Caco-2 (cell line): Measurements from ENCODE around the gene PHF21B. TPM values are rescaled to one million over a fixed set of nuclear protein-coding genes. Genes with fewer than 3 reads are reported as not detected.
"Not testable (repeated sequence)": the region's sequence is repeated elsewhere in the genome, so short reads cannot be mapped to it uniquely, and the experiment has no call there.

Experiments used
- BruUV-seq: library from RNA; stranded (reverse); fragments of 400-500 nt; replicated peaks from 2 replicates; lab custom pipeline; 2021; lab: Mats Ljungman, UMichigan
- CTCF ChIA-PET: fragments of 300-600 bp; sonication (Branson Sonifier 250); formaldehyde crosslinking; loops from one replicate; lab custom pipeline; 2022; ENCODE audit warnings: antibody characterized with exemption; lab: Charles Lee
- POLR2A ChIA-PET: fragments of 300-600 bp; sonication (Branson Sonifier 250); formaldehyde crosslinking; loops from one replicate; lab custom pipeline; 2022; ENCODE audit warnings: antibody characterized with exemption; lab: Charles Lee
- DNase-seq, 2 experiments: peaks; one replicate each; pipeline versions ENCODE4 v3.0.0 to v3.0.0-alpha.2; 2020 to 2022
- H3K27me3 ChIP-seq: replicated peaks from 2 replicates; pipeline ENCODE4 v1.6.0; 2011; ENCODE audit warnings: low read length; ENCODE audit not compliant: control insufficient read depth, insufficient read depth
- H3K36me3 ChIP-seq: 2 replicates; pipeline ENCODE4 v1.5.1; 2011; ENCODE audit warnings: low read length; ENCODE audit not compliant: control insufficient read depth, insufficient read depth
- H3K4me1 ChIP-seq: fragments of 250-450 bp; sonication (Bioruptor Pico); 2 replicates; pipeline ENCODE4 v1.5.1; 2020; ENCODE audit warnings: mild to moderate bottlenecking
- H3K4me3 ChIP-seq: 2 replicates; pipeline ENCODE4 v1.5.1; 2011; ENCODE audit warnings: low read depth, mild to moderate bottlenecking, control low read depth, low read length
- H3K9me3 ChIP-seq: fragments of 250-450 bp; sonication (Bioruptor Pico); 2 replicates; pipeline ENCODE4 v1.5.1; 2020; ENCODE audit warnings: mild to moderate bottlenecking, moderate library complexity
- H3K27ac Mint-ChIP-seq: one replicate; pipeline ENCODE4 v1.8.0; 2022; ENCODE audit warnings: mixed read lengths; ENCODE audit not compliant: unreplicated experiment
- H3K27me3 Mint-ChIP-seq: one replicate; pipeline ENCODE4 v1.8.0; 2022; ENCODE audit warnings: mixed read lengths; ENCODE audit not compliant: insufficient read depth, unreplicated experiment
- H3K36me3 Mint-ChIP-seq: one replicate; pipeline ENCODE4 v1.8.0; 2022; ENCODE audit warnings: mild to moderate bottlenecking, mixed read lengths; ENCODE audit not compliant: insufficient read depth, unreplicated experiment
- H3K4me1 Mint-ChIP-seq: one replicate; pipeline ENCODE4 v1.8.0; 2022; ENCODE audit warnings: low read depth, mixed read lengths; ENCODE audit not compliant: unreplicated experiment
- H3K4me3 Mint-ChIP-seq: one replicate; pipeline ENCODE4 v1.8.0; 2022; ENCODE audit warnings: mild to moderate bottlenecking, moderate library complexity, mixed read lengths; ENCODE audit not compliant: unreplicated experiment
- H3K9me3 Mint-ChIP-seq: one replicate; pipeline ENCODE4 v1.8.0; 2022; ENCODE audit warnings: mixed read lengths; ENCODE audit not compliant: unreplicated experiment
- CTCF ChIP-seq, 2 experiments: fragments of 200-600 bp in 1 of 2; IDR thresholded peaks; 1 replicate in 1 of 2; 2 replicates in 1 of 2; pipeline versions ENCODE4 v1.5.1 to v1.8.0; 2011 to 2022; ENCODE audit warnings: antibody characterized with exemption in 1 of 2, control low read depth in 1 of 2, inconsistent platforms in 1 of 2, low read depth in 1 of 2, low read length in 1 of 2, mild to moderate bottlenecking in 1 of 2, moderate library complexity in 1 of 2; ENCODE audit not compliant: insufficient read depth in 1 of 2, severe bottlenecking in 1 of 2, unreplicated experiment in 1 of 2
- intact Hi-C: fragments of 100-400 bp; cut with micrococcal nuclease; formaldehyde crosslinking; loops from one replicate; pipeline ENCODE4 v1.10.0; 2022; ENCODE audit not compliant: unreplicated experiment
- total RNA-seq: library from RNA; stranded (reverse); gene quantifications from 2 replicates; pipeline ENCODE4 v1.2.3, GENCODE V29; 2022

The PHF21B gene
- total RNA-seq, 1 experiment from 2014 or later = 0.98 TPM

DNA sequence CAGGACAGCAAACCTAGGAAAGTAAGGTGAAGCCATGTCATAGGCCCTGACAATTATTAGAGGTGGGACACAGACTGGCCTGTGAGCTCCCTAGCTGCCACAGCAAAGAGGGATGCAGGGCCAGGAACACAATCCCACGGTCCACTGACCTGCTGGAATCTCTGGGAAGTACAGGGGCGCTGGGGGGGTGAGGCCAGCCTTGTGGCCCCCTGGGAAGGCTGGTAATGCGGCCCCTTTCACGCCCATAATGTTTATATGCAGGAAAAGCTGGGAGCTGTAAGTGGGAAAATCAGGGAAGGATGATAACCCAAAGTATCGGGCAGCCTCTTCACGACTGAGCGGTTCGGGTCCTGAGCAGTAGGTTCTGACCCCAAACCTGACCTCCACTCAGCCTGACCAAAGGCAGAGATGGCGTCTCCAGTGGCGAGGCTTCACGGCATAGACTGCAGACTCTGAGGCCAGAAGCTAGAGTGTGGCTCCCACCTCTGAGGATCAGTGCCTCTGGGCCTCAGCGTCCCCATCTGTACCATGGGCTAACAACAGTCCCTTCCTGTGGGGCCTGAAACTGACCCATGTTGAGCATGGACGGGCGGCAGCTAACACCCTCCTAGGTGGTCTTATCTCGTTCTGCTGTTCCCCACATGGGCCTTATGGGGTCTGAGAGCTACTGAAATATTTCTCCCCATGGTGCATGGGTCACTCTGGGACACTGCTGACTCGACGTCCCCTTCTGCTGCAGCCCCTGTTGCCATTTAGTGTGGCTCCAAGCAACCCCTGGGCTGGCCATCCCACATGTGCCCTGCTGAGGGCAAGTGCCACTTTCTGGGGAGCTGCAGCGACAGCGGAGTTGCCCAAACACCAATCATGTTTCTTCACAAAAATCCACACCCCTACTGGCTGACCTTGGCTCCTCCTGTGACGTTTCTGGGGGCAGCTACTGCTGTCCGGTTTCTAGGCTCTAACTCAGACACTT lies 101.8 kb downstream of the PHF21B start:
- CTCF ChIA-PET = no interaction called here
- no TSS peak for BruUV-seq
- no peaks in the 10 kb centered on the region for H3K36me3 ChIP-seq
- Mint-ChIP-seq H3K4me1 (no peaks in the 10 kb centered on the region), H3K36me3 (no peaks in the 10 kb centered on the region), H3K27ac (no peak overlapping the region), H3K4me3 (no peak overlapping the region), H3K9me3 (peaks cover 29% of the 10 kb centered on the region), H3K27me3 (peaks cover 21% of the 10 kb centered on the region)
- no peaks in the 10 kb centered on the region; the same call in 1 of the 2 replicates for H3K9me3 ChIP-seq
- no peak for DNase-seq
- POLR2A ChIA-PET = no interaction called here
- H3K4me3 ChIP-seq = no peak overlapping the region
- no peak for TF ChIP-seq CTCF (IDR thresholded peaks at IDR 0.05; ENCODE audit: insufficient read depth in 1 of 2, low read depth in 1 of 2, low read length in 1 of 2, severe bottlenecking in 1 of 2, unreplicated experiment in 1 of 2)
- no peaks in the 10 kb centered on the region for H3K4me1 ChIP-seq
- H3K27me3 ChIP-seq = no peaks in the 10 kb centered on the region
- intact Hi-C loops = no loop called here

- Histone ChIP-seq H3K4me1 (no peaks in the 10 kb centered on the region), H3K9me3 (peaks cover under 1% of the 10 kb centered on the region; the same call in 1 of the 2 replicates), H3K27me3 (no peaks in the 10 kb centered on the region), H3K36me3 (no peaks in the 10 kb centered on the region), H3K4me3 (no peak overlapping the region)
- Mint-ChIP-seq H3K4me3 (no peak overlapping the region), H3K27me3 (peaks cover 18% of the 10 kb centered on the region), H3K27ac (no peak overlapping the region), H3K9me3 (peaks cover 30% of the 10 kb centered on the region), H3K36me3 (no peaks in the 10 kb centered on the region), H3K4me1 (no peaks in the 10 kb centered on the region)
- no TSS peak for BruUV-seq
- no peak for DNase-seq
- ChIA-PET CTCF (no interaction called here), POLR2A (no interaction called here)
- TF ChIP-seq CTCF (IDR thresholded peaks at IDR 0.05; ENCODE audit: insufficient read depth in 1 of 2, low read depth in 1 of 2, low read length in 1 of 2, severe bottlenecking in 1 of 2, unreplicated experiment in 1 of 2) = no peak
- intact Hi-C loops = no loop called here
Measured at GRCh38 chr22:44906999-44907644, 102.7 kb downstream of the PHF21B start.

- Mint-ChIP-seq H3K4me1 (no peaks in the 10 kb centered on the region), H3K4me3 (no peak overlapping the region), H3K27ac (no peak overlapping the region), H3K27me3 (peaks cover 18% of the 10 kb centered on the region), H3K36me3 (no peaks in the 10 kb centered on the region), H3K9me3 (peaks cover 31% of the 10 kb centered on the region)
- H3K4me1 ChIP-seq = no peaks in the 10 kb centered on the region
- H3K4me3 ChIP-seq = no peak overlapping the region
- no peak for DNase-seq
- TF ChIP-seq CTCF (IDR thresholded peaks at IDR 0.05; ENCODE audit: insufficient read depth in 1 of 2, low read depth in 1 of 2, low read length in 1 of 2, severe bottlenecking in 1 of 2, unreplicated experiment in 1 of 2) = no peak
- CTCF ChIA-PET = no interaction called here
- intact Hi-C loops = no loop called here
- peaks cover 8% of the 10 kb centered on the region for H3K9me3 ChIP-seq
- POLR2A ChIA-PET = no interaction called here
- no peaks in the 10 kb centered on the region for H3K36me3 ChIP-seq
- no peaks in the 10 kb centered on the region for H3K27me3 ChIP-seq
- no TSS peak for BruUV-seq
Measured at GRCh38 chr22:44906248-44906936, 103.4 kb downstream of the PHF21B start.

DNA sequence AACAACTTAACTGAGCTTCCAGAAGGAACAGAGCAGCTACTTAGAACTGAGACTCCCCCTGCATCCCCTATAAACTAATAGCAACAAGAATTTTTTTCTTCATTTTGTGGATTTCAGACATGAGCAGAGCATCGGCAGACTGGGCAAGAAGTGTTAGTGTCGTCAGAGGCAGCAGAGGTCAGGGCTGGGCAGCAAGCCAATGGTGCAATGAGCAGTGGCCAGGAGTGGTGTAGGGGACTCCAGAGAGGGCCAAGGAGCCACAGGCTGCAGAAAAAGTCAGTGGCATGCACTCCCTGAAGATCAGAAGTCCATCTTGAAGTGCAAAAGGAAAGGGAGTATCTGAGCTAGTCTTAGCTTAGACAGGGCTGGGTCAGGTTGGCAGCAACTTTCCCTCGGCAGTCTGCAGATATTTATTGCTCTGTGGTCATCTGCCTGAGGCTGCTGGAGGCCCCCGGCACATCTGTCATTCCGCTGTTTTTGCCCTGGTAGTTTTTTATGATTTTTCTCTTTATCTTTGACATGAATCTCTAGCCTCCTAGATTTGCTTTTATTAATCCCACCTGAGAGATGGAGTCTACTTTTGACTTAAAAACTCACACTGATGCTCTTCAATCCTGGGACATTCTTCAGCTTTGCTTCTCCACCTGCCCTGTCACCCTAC lies 105.2 kb downstream of the PHF21B start:
- DNase-seq, H3K4me3 Mint-ChIP-seq, H3K4me1 Mint-ChIP-seq, H3K36me3 ChIP-seq, H3K27ac Mint-ChIP-seq, CTCF ChIA-PET, H3K27me3 ChIP-seq, intact Hi-C loops, H3K36me3 Mint-ChIP-seq, H3K4me3 ChIP-seq, H3K4me1 ChIP-seq, POLR2A ChIA-PET, BruUV-seq: not testable (repeated sequence)
- Mint-ChIP-seq H3K27me3 (peaks cover 22% of the 10 kb centered on the region), H3K9me3 (peaks cover 25% of the 10 kb centered on the region)
- H3K9me3 ChIP-seq = peaks cover 15% of the 10 kb centered on the region
